ENCODE data around the gene PABPC3. TPM values are rescaled to one million over a fixed set of nuclear protein-coding genes. Genes with fewer than 3 reads are reported as not detected.

The PABPC3 gene
- polyA plus RNA-seq, 1 of the 3 experiments (the other 2 are of a cell fraction): 0.02 TPM

- no peak overlapping the region for H2AFZ ChIP-seq (ENCODE audit: low read depth)
- ChIA-PET POLR2A (no interaction called here), CTCF (no interaction called here)
- H3K9ac ChIP-seq: no peak overlapping the region
- H3K9me3 ChIP-seq: no peaks in the 10 kb centered on the region
- TF ChIP-seq NFIC (IDR thresholded peaks at IDR 0.05; ENCODE audit: borderline replicate concordance) (no peak), RAD21 (IDR thresholded peaks at IDR 0.05; ENCODE audit: low read length) (no peak), YY1 (IDR thresholded peaks at IDR 0.05; ENCODE audit: low read depth) (no peak), TAF1 (IDR thresholded peaks at IDR 0.05; ENCODE audit: borderline replicate concordance, low read depth, low read length) (no peak), REST (IDR thresholded peaks at IDR 0.05; ENCODE audit: low read depth, low read length) (no peak)
- no peak for DNase-seq
- no peak overlapping the region for H3K4me2 ChIP-seq
- H4K20me1 ChIP-seq (ENCODE audit: insufficient read depth): no peaks in the 10 kb centered on the region
- H3K4me1 ChIP-seq (ENCODE audit: control insufficient read depth in 1 of 2, insufficient read depth in 2 of 2, low read depth in 1 of 2, low read length in 1 of 2): no peaks in the 10 kb centered on the region
- 22% methylated on average over 3 of the region's 3 CpGs for WGBS (ENCODE audit: low lambda C conversion rate)
- no peak overlapping the region for H3K4me3 ChIP-seq (ENCODE audit: low read depth in 2 of 2, low read length in 1 of 2)
- no peaks in the 10 kb centered on the region for H3K36me3 ChIP-seq (replicated peaks in 1 of 2; ENCODE audit: control insufficient read depth in 1 of 2, insufficient read depth in 2 of 2, low read length in 1 of 2)
- H3K79me2 ChIP-seq (ENCODE audit: insufficient read depth): no peaks in the 10 kb centered on the region
- H3K27ac ChIP-seq (ENCODE audit: low read depth in 2 of 2, low read length in 1 of 2): no peak overlapping the region
- H3F3A ChIP-seq (replicated peaks; ENCODE audit: insufficient read depth): no peaks in the 10 kb centered on the region
- peaks cover 9% of the 10 kb centered on the region; the same call in 1 of the 2 replicates for H3K27me3 ChIP-seq (ENCODE audit: insufficient read depth)
- no peaks in the 10 kb centered on the region for H3K9me2 ChIP-seq
Measured at GRCh38 chr13:25116044-25116443, 20.1 kb downstream of the PABPC3 start.

GRCh38 chr13:25117312-25117711, 21.4 kb downstream of the PABPC3 start:
- ChIA-PET CTCF (interaction anchor here (1.0 kb wide), 1 partner anchor 117 kb away, joined by 3 read pairs; no protein-coding TSS in a partner anchor), POLR2A (no interaction called here)
- H3K79me2 ChIP-seq (ENCODE audit: insufficient read depth): no peaks in the 10 kb centered on the region
- H3K9ac ChIP-seq: no peak overlapping the region
- H3K9me3 ChIP-seq: no peaks in the 10 kb centered on the region
- DNase-seq: no peak
- no peaks in the 10 kb centered on the region for H4K20me1 ChIP-seq (ENCODE audit: insufficient read depth)
- TF ChIP-seq GABPA (IDR thresholded peaks at IDR 0.05; ENCODE audit: low read depth) (no peak), FOXJ3 (CRISPR knock-in tag; IDR thresholded peaks at IDR 0.05) (no peak), TAF1 (IDR thresholded peaks at IDR 0.05; ENCODE audit: borderline replicate concordance, low read depth, low read length) (no peak), PBX3 (IDR thresholded peaks at IDR 0.05) (no peak), MEF2A (IDR thresholded peaks at IDR 0.05; ENCODE audit: borderline replicate concordance, low read depth) (no peak), ELF1 (IDR thresholded peaks at IDR 0.05) (no peak), REST (IDR thresholded peaks at IDR 0.05; ENCODE audit: low read depth, low read length) (no peak), TCF12 (IDR thresholded peaks at IDR 0.05) (no peak), MXI1 (IDR thresholded peaks at IDR 0.05; ENCODE audit: low read depth, low read length) (no peak), YY1 (IDR thresholded peaks at IDR 0.05; ENCODE audit: low read depth) (no peak), FOXM1 (IDR thresholded peaks at IDR 0.05; ENCODE audit: low read depth) (no peak)
- TF ChIP-seq, protein P1, sequence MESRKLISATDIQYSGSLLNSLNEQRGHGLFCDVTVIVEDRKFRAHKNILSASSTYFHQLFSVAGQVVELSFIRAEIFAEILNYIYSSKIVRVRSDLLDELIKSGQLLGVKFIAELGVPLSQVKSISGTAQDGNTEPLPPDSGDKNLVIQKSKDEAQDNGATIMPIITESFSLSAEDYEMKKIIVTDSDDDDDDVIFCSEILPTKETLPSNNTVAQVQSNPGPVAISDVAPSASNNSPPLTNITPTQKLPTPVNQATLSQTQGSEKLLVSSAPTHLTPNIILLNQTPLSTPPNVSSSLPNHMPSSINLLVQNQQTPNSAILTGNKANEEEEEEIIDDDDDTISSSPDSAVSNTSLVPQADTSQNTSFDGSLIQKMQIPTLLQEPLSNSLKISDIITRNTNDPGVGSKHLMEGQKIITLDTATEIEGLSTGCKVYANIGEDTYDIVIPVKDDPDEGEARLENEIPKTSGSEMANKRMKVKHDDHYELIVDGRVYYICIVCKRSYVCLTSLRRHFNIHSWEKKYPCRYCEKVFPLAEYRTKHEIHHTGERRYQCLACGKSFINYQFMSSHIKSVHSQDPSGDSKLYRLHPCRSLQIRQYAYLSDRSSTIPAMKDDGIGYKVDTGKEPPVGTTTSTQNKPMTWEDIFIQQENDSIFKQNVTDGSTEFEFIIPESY (IDR thresholded peaks at IDR 0.05; ENCODE audit: borderline replicate concordance, low read depth): no peak
- TF ChIP-seq, protein P2, sequence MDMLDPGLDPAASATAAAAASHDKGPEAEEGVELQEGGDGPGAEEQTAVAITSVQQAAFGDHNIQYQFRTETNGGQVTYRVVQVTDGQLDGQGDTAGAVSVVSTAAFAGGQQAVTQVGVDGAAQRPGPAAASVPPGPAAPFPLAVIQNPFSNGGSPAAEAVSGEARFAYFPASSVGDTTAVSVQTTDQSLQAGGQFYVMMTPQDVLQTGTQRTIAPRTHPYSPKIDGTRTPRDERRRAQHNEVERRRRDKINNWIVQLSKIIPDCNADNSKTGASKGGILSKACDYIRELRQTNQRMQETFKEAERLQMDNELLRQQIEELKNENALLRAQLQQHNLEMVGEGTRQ (IDR thresholded peaks at IDR 0.05; ENCODE audit: borderline replicate concordance, low read depth, low read length): no peak
- H3K27ac ChIP-seq (ENCODE audit: low read depth in 2 of 2, low read length in 1 of 2): no peak overlapping the region
- WGBS (ENCODE audit: low lambda C conversion rate): 58% methylated on average over 15 of the region's 16 CpGs
- H2AFZ ChIP-seq (ENCODE audit: low read depth): no peak overlapping the region
- no peaks in the 10 kb centered on the region for H3K9me2 ChIP-seq
- H3K36me3 ChIP-seq (replicated peaks in 1 of 2; ENCODE audit: control insufficient read depth in 1 of 2, insufficient read depth in 2 of 2, low read length in 1 of 2): no peaks in the 10 kb centered on the region
- H3K4me3 ChIP-seq (ENCODE audit: low read depth in 2 of 2, low read length in 1 of 2): no peak overlapping the region
- no peaks in the 10 kb centered on the region for H3K4me1 ChIP-seq (ENCODE audit: control insufficient read depth in 1 of 2, insufficient read depth in 2 of 2, low read depth in 1 of 2, low read length in 1 of 2)
- no peak overlapping the region for H3K4me2 ChIP-seq
- H3F3A ChIP-seq (replicated peaks; ENCODE audit: insufficient read depth): no peaks in the 10 kb centered on the region
- H3K27me3 ChIP-seq (ENCODE audit: insufficient read depth): peaks cover 9% of the 10 kb centered on the region; the same call in 1 of the 2 replicates
